SK-N-SH (cell line): ENCODE results near the gene SIL1. TPM values are rescaled to one million over a fixed set of nuclear protein-coding genes. Genes with fewer than 3 reads are reported as not detected.

Experiments
- CTCF ChIA-PET: fragments of 300-600, 350-600 bp; formaldehyde crosslinking; extraction: SDS; loops from one replicate; lab custom pipeline; 2021; lab: Yijun Ruan, JAX
- POLR2A ChIA-PET: fragments of 350-600 bp; sonication (Branson Sonifier 250); formaldehyde crosslinking; extraction: SDS; loops from one replicate; lab custom pipeline; 2020; ENCODE audit warnings: antibody characterized with exemption, inconsistent platforms; lab: Yijun Ruan, JAX
- DNase-seq: peaks from one replicate; pipeline ENCODE4 v3.0.0; 2012
- H2AFZ ChIP-seq: fragments of 200-600 bp; sonication (generic); 2 replicates; pipeline ENCODE4 v1.8.1; 2016; ENCODE audit warnings: antibody characterized with exemption, mild to moderate bottlenecking, low read depth
- H3F3A ChIP-seq: fragments of 200-600 bp; sonication (generic); replicated peaks from 2 replicates; pipeline ENCODE3; 2016; ENCODE audit warnings: antibody characterized with exemption, mild to moderate bottlenecking; ENCODE audit not compliant: insufficient read depth
- H3K27ac ChIP-seq, 2 experiments: fragments of 200-500 bp in 1 of 2; fragments of 200-600 bp in 1 of 2; sonication (Bioruptor generic) in 1 of 2; sonication (generic), shearing (Covaris generic) in 1 of 2; 2 replicates each; pipeline versions ENCODE4 v1.5.1 to v1.6.1; 2014 to 2016; ENCODE audit warnings: low read depth in 2 of 2, inconsistent platforms in 1 of 2, low read length in 1 of 2, mild to moderate bottlenecking in 1 of 2, mixed read lengths in 1 of 2
- H3K27me3 ChIP-seq: fragments of 200-600 bp; sonication (generic), shearing (Covaris generic); 2 replicates; pipeline ENCODE4 v1.6.1; 2016; ENCODE audit warnings: mixed run types; ENCODE audit not compliant: insufficient read depth
- H3K36me3 ChIP-seq, 2 experiments: fragments of 200-500 bp in 1 of 2; fragments of 200-600 bp in 1 of 2; sonication (Bioruptor generic) in 1 of 2; sonication (generic) in 1 of 2; replicated peaks in 1 of 2; 2 replicates each; pipeline versions ENCODE3 to v1.5.1; 2014 to 2016; ENCODE audit warnings: low read length in 1 of 2, mild to moderate bottlenecking in 1 of 2; ENCODE audit not compliant: insufficient read depth in 2 of 2, control insufficient read depth in 1 of 2
- H3K4me1 ChIP-seq, 2 experiments: fragments of 200-500 bp in 1 of 2; fragments of 200-600 bp in 1 of 2; sonication (Bioruptor generic) in 1 of 2; sonication (generic), shearing (Covaris generic) in 1 of 2; 2 replicates each; pipeline versions ENCODE4 v1.5.1 to v1.6.1; 2014 to 2016; ENCODE audit warnings: low read depth in 1 of 2, low read length in 1 of 2, mixed run types in 1 of 2; ENCODE audit not compliant: insufficient read depth in 2 of 2, control insufficient read depth in 1 of 2
- H3K4me2 ChIP-seq: fragments of 200-600 bp; sonication (generic), shearing (Covaris generic); 2 replicates; pipeline ENCODE4 v1.6.1; 2017; ENCODE audit warnings: mixed run types
- H3K4me3 ChIP-seq, 2 experiments: fragments of 200-500 bp in 1 of 2; fragments of 200-600 bp in 1 of 2; sonication (Bioruptor generic) in 1 of 2; sonication (generic), shearing (Covaris generic) in 1 of 2; 2 replicates each; pipeline versions ENCODE4 v1.5.1 to v1.8.1; 2014 to 2016; ENCODE audit warnings: low read depth in 2 of 2, inconsistent platforms in 1 of 2, low read length in 1 of 2, mild to moderate bottlenecking in 1 of 2, mixed read lengths in 1 of 2, moderate library complexity in 1 of 2
- H3K79me2 ChIP-seq: fragments of 200-600 bp; sonication (generic); 2 replicates; pipeline ENCODE4 v1.8.1; 2017; ENCODE audit warnings: mild to moderate bottlenecking; ENCODE audit not compliant: insufficient read depth
- H3K9ac ChIP-seq: fragments of 200-600 bp; sonication (generic); 2 replicates; pipeline ENCODE4 v1.6.1; 2017; ENCODE audit warnings: mixed run types
- H3K9me2 ChIP-seq: fragments of 200-600 bp; sonication (generic); 2 replicates; pipeline ENCODE4 v1.6.1; 2017; ENCODE audit warnings: mixed run types
- H3K9me3 ChIP-seq: fragments of 200-600 bp; sonication (generic); 2 replicates; pipeline ENCODE4 v1.6.1; 2017; ENCODE audit warnings: mixed run types, mild to moderate bottlenecking, moderate library complexity
- H4K20me1 ChIP-seq: fragments of 200-600 bp; sonication (generic); 2 replicates; pipeline ENCODE4 v1.6.1; 2017; ENCODE audit warnings: mild to moderate bottlenecking, mixed run types; ENCODE audit not compliant: insufficient read depth
- CTCF ChIP-seq: fragments of 200-600 bp; sonication (generic); IDR thresholded peaks from 2 replicates; pipeline ENCODE4 v1.6.1; 2017; ENCODE audit warnings: antibody characterized with exemption, mild to moderate bottlenecking, moderate library complexity
- ELF1 ChIP-seq: IDR thresholded peaks from 2 replicates; pipeline ENCODE4 v1.4.0; 2012
- EP300 ChIP-seq, 2 experiments: IDR thresholded peaks; 2 replicates each; pipeline versions ENCODE4 v1.4.0 to v1.6.1; 2012; ENCODE audit warnings: borderline replicate concordance in 1 of 2, low read depth in 1 of 2, low read length in 1 of 2
- FOSL2 ChIP-seq: IDR thresholded peaks from 2 replicates; pipeline ENCODE4 v1.4.0; 2012; ENCODE audit warnings: low read depth, mild to moderate bottlenecking, moderate library complexity, borderline replicate concordance
- FOXJ3 ChIP-seq: sonication (generic); formaldehyde crosslinking; IDR thresholded peaks from 2 replicates; pipeline ENCODE4 v1.5.1; 2020; ENCODE audit warnings: mild to moderate bottlenecking, missing genetic modification reagents
- GATA2 ChIP-seq: sonication (generic); formaldehyde crosslinking; IDR thresholded peaks from 2 replicates; pipeline ENCODE4 v1.5.0; 2020; ENCODE audit warnings: mild to moderate bottlenecking, missing genetic modification reagents
- IRF3 ChIP-seq: fragments of 150-350 bp; IDR thresholded peaks from 2 replicates; pipeline ENCODE4 v1.6.1; 2016; ENCODE audit warnings: mild to moderate bottlenecking, low read depth, low read length
- POLR2AphosphoS5 ChIP-seq: IDR thresholded peaks from 2 replicates; pipeline ENCODE4 v1.6.1; 2012; ENCODE audit warnings: low read depth, low read length
- RFX5 ChIP-seq: IDR thresholded peaks from 2 replicates; pipeline ENCODE4 v1.6.1; 2012; ENCODE audit warnings: mild to moderate bottlenecking, improper control_type of control experiment, low read length
- TCF12 ChIP-seq: IDR thresholded peaks from 2 replicates; pipeline ENCODE4 v1.4.0; 2012
- TEAD4 ChIP-seq: IDR thresholded peaks from 2 replicates; pipeline ENCODE4 v1.4.0; 2012; ENCODE audit warnings: mild to moderate bottlenecking, borderline replicate concordance; ENCODE audit not compliant: insufficient read depth
- ZBTB33 ChIP-seq: IDR thresholded peaks from 2 replicates; pipeline ENCODE4 v1.4.0; 2012; ENCODE audit warnings: low read depth, borderline replicate concordance
- WGBS: methylation state at CpG from one replicate; pipeline ENCODE4 v1.1.6; 2017; ENCODE audit warnings: low lambda C conversion rate; 5-methylcytosine and 5-hydroxymethylcytosine counted together
- polyA plus RNA-seq, 3 experiments: library from polyadenylated mRNA; depleted of rRNA; stranded (reverse); fragments of >200 nt; gene quantifications; 2 replicates each; pipeline ENCODE4 v1.2.3, GENCODE V29; 2012

The SIL1 gene
- polyA plus RNA-seq, 1 of the 3 experiments (the other 2 are of a cell fraction): 25.9 TPM

GRCh38 chr5:139076111-139076510, 122.1 kb downstream of the SIL1 start:
- H3K27me3 ChIP-seq: no peaks in the 10 kb centered on the region
- H2AFZ ChIP-seq: no peak overlapping the region
- no peak overlapping the region for H3K9ac ChIP-seq
- H3K4me2 ChIP-seq: no peak overlapping the region
- no peaks in the 10 kb centered on the region for H3K36me3 ChIP-seq
- ChIA-PET POLR2A (no interaction called here), CTCF (no interaction called here)
- TF ChIP-seq RFX5 (no peak), IRF3 (no peak), FOXJ3 (CRISPR knock-in tag) (no peak), EP300 (IDR thresholded peaks at IDR 0.05; ENCODE audit: borderline replicate concordance in 1 of 2, low read depth in 1 of 2, low read length in 1 of 2) (no peak), FOSL2 (no peak), TEAD4 (no peak), ZBTB33 (no peak), ELF1 (no peak), GATA2 (CRISPR knock-in tag) (no peak), POLR2AphosphoS5 (no peak), CTCF (no peak), TCF12 (no peak)
- no peaks in the 10 kb centered on the region; the same call in 1 of the 2 replicates for H3K79me2 ChIP-seq
- no peaks in the 10 kb centered on the region for H3K9me3 ChIP-seq
- no peaks in the 10 kb centered on the region for H3K9me2 ChIP-seq
- no peak overlapping the region for H3K27ac ChIP-seq
- DNase-seq: no peak
- H4K20me1 ChIP-seq: no peaks in the 10 kb centered on the region
- 100% methylated on average over 1 of the region's 1 CpG for WGBS
- no peak overlapping the region for H3K4me3 ChIP-seq
- H3F3A ChIP-seq: no peaks in the 10 kb centered on the region
- no peaks in the 10 kb centered on the region for H3K4me1 ChIP-seq
